ENCODE data around the gene SLC25A36.

SLC25A36 gene

DNA sequence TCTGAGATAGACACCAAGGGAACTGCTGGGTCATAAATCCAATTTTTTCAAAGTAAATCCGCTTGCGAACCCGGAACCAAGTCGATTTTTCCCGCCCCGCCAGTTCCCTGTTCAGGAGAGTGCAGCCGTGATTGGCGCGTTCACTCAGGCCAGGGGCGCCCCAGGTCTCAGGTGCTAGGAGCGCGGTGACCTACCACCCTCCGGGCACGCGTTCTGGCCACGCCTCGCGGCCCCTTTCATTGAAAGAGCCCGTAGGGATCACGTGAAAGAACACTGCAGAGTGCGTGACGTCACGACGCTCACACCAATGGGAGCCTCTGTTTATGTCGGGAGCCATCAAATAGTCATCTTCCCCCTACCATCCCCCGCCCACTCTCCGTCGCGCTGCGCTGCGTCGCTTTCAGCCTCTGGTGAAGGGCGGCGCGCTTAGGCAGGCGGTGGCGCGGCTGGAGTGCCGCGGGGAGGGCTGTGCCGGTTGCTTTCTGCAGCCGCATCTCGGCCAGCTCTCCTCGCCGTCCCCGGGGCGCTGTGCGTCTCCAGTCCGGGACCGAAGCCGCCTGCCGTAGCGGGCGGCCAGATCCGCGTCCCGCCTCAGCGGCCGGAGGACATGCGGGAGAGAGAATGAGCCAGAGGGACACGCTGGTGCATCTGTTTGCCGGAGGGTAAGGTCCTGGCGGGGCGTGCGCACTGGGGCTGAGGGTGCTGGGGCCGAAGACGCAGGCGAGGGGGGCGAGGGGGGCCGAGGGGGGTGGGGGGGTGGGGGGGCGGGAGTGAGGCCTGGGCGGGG lies at the start of gene SLC25A36:
Gene SLC25A36 (plus strand): TSS at position 403 of the 787 bp plus-strand sequence. CDS start 219 bp downstream, at position 622.
- TF ChIP-seq EGR1 (IDR thresholded peaks at IDR 0.05) = peak; percentile 36; the same call in 1 of the 2 replicates
- TF ChIP-seq FOXM1 (IDR thresholded peaks at IDR 0.05; ENCODE audit: borderline replicate concordance, low read depth) = peak; percentile 57; the same call in 1 of the 2 replicates
- peak; percentile 59; the same call in 1 of the 2 replicates for TF ChIP-seq EP300 (IDR thresholded peaks at IDR 0.05; ENCODE audit: borderline replicate concordance)
- TF ChIP-seq RAD21 (IDR thresholded peaks at IDR 0.05; ENCODE audit: low read depth) = no peak
- peak; percentile 46; the same call in 1 of the 2 replicates for TF ChIP-seq NFIC (IDR thresholded peaks at IDR 0.05)
- peak; percentile 97 for TF ChIP-seq MAX (IDR thresholded peaks at IDR 0.05)
- TF ChIP-seq TEAD4 (IDR thresholded peaks at IDR 0.05) = no peak
- TF ChIP-seq CEBPB (IDR thresholded peaks at IDR 0.05) = no peak
- TF ChIP-seq ZBTB7A (IDR thresholded peaks at IDR 0.05; ENCODE audit: low read depth) = 0 out of 2 replicates have a peak, but pooled peaks have one; percentile 47
- TF ChIP-seq, protein P1, sequence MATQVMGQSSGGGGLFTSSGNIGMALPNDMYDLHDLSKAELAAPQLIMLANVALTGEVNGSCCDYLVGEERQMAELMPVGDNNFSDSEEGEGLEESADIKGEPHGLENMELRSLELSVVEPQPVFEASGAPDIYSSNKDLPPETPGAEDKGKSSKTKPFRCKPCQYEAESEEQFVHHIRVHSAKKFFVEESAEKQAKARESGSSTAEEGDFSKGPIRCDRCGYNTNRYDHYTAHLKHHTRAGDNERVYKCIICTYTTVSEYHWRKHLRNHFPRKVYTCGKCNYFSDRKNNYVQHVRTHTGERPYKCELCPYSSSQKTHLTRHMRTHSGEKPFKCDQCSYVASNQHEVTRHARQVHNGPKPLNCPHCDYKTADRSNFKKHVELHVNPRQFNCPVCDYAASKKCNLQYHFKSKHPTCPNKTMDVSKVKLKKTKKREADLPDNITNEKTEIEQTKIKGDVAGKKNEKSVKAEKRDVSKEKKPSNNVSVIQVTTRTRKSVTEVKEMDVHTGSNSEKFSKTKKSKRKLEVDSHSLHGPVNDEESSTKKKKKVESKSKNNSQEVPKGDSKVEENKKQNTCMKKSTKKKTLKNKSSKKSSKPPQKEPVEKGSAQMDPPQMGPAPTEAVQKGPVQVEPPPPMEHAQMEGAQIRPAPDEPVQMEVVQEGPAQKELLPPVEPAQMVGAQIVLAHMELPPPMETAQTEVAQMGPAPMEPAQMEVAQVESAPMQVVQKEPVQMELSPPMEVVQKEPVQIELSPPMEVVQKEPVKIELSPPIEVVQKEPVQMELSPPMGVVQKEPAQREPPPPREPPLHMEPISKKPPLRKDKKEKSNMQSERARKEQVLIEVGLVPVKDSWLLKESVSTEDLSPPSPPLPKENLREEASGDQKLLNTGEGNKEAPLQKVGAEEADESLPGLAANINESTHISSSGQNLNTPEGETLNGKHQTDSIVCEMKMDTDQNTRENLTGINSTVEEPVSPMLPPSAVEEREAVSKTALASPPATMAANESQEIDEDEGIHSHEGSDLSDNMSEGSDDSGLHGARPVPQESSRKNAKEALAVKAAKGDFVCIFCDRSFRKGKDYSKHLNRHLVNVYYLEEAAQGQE (IDR thresholded peaks at IDR 0.05; ENCODE audit: low read depth) = no peak
- TF ChIP-seq USF1 (IDR thresholded peaks at IDR 0.05) = peak; percentile 91
- TF ChIP-seq YY1 (IDR thresholded peaks at IDR 0.05; ENCODE audit: low read depth) = peak; percentile 46; the same call in 1 of the 2 replicates
- peak; percentile 83 for TF ChIP-seq CREB1 (IDR thresholded peaks at IDR 0.05; ENCODE audit: low read depth)
- TF ChIP-seq TAF1 (IDR thresholded peaks at IDR 0.05; ENCODE audit: low read depth) = peak; percentile 81
- peak; percentile 76; the same call in 1 of the 2 replicates for TF ChIP-seq TCF12 (IDR thresholded peaks at IDR 0.05; ENCODE audit: low read depth)

DNA sequence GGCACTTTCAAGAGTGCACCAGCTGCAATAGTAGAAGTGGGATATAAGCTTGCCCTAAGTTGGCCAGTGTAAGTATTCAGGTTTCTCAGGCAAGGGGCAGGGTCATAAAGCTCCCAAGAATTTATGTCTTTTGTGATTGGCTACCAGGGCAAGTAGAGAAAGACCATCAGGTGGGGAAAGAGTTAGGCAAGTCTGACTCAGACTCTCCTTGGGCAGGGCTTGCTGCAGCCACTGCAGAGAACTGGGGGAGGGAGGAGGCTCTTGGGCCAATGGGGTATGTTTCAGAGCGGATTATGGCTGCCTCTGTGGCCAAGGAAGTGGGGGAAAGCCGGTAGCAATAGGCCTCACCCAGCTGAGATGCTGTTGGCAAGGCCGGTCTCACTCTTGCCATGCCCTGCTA lies 44.6 kb upstream of the SLC25A36 start:
- TF ChIP-seq TCF12 (IDR thresholded peaks at IDR 0.05; ENCODE audit: low read depth) (no peak), YY1 (IDR thresholded peaks at IDR 0.05; ENCODE audit: low read depth) (no peak), NFIC (IDR thresholded peaks at IDR 0.05) (no peak), TAF1 (IDR thresholded peaks at IDR 0.05; ENCODE audit: low read depth) (no peak), ZBTB7A (IDR thresholded peaks at IDR 0.05; ENCODE audit: low read depth) (no peak), EGR1 (IDR thresholded peaks at IDR 0.05) (no peak)
- TF ChIP-seq, protein P1 (IDR thresholded peaks at IDR 0.05; ENCODE audit: low read depth) = no peak

- TF ChIP-seq RAD21 (IDR thresholded peaks at IDR 0.05; ENCODE audit: low read depth) (peak; percentile 70), CREB1 (IDR thresholded peaks at IDR 0.05; ENCODE audit: low read depth) (no peak), CEBPB (IDR thresholded peaks at IDR 0.05) (peak; percentile 59; the same call in 1 of the 2 replicates)
Observed at GRCh38 chr3:140898340-140899180, 43.1 kb upstream of the SLC25A36 start.

DNA sequence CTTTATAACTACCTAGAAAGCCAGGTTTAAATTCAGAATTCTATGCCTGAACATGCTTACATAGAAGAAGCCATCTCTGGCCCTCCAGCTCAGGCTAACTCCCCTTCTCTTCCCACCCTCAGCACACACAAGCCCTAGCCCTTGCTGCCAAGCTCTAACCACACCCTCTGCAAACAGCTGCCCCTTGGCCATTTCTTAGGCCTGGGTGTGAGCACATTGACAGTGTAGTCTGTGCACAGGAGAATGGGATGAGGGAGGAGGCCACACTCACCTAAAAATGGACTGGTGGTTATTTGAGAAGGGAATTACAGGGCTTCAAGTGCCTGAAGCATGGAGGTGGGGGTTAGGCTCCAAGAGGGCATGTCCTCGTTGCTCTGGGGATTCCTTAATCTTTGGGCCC lies 42.3 kb upstream of the SLC25A36 start:
- TF ChIP-seq TCF12 (IDR thresholded peaks at IDR 0.05; ENCODE audit: low read depth) (no peak), TEAD4 (IDR thresholded peaks at IDR 0.05) (no peak), ZBTB7A (IDR thresholded peaks at IDR 0.05; ENCODE audit: low read depth) (no peak), USF1 (IDR thresholded peaks at IDR 0.05) (no peak), EP300 (IDR thresholded peaks at IDR 0.05; ENCODE audit: borderline replicate concordance) (no peak), MAX (IDR thresholded peaks at IDR 0.05) (no peak), FOXM1 (IDR thresholded peaks at IDR 0.05; ENCODE audit: borderline replicate concordance, low read depth) (no peak), TAF1 (IDR thresholded peaks at IDR 0.05; ENCODE audit: low read depth) (no peak), CEBPB (IDR thresholded peaks at IDR 0.05) (no peak), NFIC (IDR thresholded peaks at IDR 0.05) (no peak), EGR1 (IDR thresholded peaks at IDR 0.05) (no peak), YY1 (IDR thresholded peaks at IDR 0.05; ENCODE audit: low read depth) (no peak), CREB1 (IDR thresholded peaks at IDR 0.05; ENCODE audit: low read depth) (no peak), RAD21 (IDR thresholded peaks at IDR 0.05; ENCODE audit: low read depth) (no peak)
- TF ChIP-seq, protein P1 (IDR thresholded peaks at IDR 0.05; ENCODE audit: low read depth) = no peak

Data from Ishikawa (cell line).